Measurements from ENCODE around the gene STX16.

STX16 gene

DNA sequence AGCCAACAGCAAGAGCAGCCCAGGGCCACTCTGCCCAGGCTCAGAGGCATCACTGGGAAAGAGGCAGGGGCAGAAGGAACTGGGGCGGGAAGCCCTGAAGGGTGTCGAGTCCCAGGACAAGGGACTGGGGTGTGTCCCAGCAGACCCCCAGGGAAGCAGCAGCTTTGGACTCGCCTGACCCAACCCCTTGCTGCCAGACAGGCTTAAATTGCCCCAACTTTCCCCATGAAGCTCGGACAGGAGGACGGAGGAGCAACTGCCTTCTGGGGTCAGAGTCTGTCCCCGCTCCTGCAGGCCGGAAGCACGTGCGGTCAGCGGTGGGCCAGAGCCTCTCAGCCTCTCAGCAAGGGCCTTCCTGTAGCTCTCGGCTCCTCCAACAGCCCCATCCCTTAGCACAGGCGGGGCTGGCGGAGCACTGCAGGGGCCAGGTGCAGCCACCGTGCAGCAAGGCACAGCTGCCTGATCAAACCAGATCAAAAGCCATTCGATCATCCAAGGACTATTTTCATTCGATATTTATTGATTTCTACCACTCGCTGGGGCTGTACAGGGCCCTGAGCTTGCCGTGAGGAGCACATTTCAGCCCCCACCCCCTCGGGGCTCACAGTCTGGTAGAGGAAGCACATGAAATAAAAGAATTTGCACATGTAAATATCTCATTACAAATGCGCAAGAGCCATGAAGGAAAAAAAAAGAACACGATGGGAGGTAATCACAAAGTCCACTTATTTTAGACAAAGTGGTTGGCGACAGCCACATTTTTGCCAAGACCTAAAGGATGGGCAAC is 31.8 kb upstream of the STX16 start:
- peak; percentile 75 for DNase-seq (ENCODE audit: low read depth)
- TF ChIP-seq, protein P1, sequence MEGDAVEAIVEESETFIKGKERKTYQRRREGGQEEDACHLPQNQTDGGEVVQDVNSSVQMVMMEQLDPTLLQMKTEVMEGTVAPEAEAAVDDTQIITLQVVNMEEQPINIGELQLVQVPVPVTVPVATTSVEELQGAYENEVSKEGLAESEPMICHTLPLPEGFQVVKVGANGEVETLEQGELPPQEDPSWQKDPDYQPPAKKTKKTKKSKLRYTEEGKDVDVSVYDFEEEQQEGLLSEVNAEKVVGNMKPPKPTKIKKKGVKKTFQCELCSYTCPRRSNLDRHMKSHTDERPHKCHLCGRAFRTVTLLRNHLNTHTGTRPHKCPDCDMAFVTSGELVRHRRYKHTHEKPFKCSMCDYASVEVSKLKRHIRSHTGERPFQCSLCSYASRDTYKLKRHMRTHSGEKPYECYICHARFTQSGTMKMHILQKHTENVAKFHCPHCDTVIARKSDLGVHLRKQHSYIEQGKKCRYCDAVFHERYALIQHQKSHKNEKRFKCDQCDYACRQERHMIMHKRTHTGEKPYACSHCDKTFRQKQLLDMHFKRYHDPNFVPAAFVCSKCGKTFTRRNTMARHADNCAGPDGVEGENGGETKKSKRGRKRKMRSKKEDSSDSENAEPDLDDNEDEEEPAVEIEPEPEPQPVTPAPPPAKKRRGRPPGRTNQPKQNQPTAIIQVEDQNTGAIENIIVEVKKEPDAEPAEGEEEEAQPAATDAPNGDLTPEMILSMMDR (conservative IDR thresholded peaks at IDR 0.05; ENCODE audit: low read depth, low read length) = no peak
- no peak overlapping the region for H3K4me3 ChIP-seq (ENCODE audit: low read depth, low read length)

DNA sequence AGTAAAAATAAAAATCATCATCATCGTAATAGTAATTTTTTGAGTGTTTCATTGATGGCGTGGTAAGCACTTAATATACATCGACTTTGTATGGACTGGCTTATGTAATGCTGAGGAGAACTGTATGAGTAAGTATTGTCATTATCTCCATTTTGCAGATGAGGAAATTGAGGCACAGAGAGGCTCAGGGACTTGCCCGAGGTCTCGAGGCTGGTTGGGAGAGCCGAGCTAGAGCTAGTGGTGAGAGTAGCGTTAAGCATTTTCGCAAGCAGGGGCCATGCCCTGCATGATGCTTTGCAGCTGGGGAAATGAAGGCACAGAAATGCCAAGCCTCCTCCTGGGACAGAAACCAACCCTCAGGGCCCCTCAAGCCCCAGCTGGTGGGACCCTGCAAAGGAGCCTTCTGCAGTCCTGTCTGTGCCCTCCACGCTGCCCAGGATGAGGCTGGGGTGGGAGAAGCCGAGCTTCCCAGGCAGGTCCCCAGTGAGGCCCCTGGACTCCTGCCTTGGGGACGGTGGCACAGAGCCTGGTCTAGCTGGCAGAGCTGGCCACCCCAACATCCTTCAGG is 31.1 kb upstream of the STX16 start:
- DNase-seq (ENCODE audit: low read depth) = no peak
- H3K4me3 ChIP-seq (ENCODE audit: low read depth, low read length) = no peak overlapping the region
- TF ChIP-seq, protein P1 (conservative IDR thresholded peaks at IDR 0.05; ENCODE audit: low read depth, low read length) = no peak

DNA sequence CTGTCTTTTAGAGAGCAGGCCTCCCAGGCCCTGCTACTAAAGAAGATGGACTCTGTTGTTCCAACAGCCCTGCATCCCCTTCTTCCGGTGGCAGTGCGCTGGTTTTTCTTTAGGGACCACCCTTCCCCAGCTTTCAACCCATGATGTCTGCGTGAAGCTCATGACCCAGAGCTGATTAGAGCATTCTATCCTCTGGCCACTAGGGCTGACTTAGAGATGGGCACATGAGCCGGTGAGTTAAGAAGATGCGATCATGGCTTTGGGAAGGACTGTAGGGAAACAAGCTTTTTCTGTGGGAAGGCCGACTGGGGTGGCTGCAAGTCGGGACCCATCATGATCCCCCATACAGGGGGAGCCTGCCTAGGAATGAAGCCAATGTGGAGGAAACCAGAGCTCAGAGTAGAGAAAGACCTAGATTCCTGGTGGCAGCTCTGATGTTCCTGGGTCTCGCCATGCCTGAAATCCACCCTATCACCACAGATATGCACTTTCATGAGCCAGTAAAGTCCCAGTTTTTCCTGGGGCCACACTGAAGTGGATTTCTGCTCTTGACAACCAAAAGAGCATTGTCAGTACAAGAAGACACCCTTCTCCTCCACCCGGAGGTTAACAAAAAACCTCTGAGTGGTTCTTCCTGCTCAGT is 29.1 kb upstream of the STX16 start:
- TF ChIP-seq, protein P1 (conservative IDR thresholded peaks at IDR 0.05; ENCODE audit: low read depth, low read length) = peak; percentile 42

DNA sequence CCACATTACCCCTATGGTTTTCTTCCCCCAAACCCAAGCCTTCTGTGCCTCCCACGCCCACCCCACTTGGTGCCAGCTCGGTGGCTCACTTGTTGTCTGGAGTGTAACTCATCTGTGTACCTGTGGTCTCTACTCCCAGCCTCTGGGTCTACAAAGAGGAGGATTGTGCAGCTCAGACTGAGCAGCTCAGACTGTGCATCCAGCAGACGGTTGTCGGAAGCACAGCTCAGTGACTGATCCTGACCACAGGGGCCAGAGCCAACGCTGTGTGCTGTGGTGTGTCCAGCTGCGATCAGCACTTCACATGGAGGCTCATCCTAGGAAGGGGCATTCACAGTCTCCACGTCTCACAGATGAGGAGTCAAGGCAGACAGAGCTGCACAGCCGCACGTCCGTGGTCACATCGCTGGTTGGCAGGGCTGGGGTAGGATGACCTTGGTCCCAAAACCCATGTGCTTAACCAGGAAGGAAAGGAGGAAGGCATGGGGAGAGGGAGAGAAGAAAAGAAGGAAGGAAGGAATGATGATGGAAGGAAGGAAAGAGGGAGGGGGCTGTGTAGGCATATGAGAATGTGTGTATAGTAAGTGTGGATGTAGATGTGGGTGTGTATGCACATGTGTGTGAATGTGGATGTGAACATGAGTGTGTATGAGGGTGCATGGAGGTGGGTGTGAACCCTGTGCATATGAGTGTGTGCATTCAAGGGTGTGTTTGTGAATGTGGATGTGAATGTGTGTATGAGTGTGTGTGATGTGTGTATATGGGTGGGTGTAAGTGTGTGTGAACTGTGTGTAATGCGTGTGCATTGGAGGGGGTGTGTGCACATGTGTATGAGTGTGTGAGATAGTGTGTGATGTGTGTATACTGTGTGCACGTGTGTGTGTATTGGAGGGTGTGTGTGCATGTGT is 28.2 kb upstream of the STX16 start:
- no peak overlapping the region for H3K4me3 ChIP-seq (ENCODE audit: low read depth, low read length)
- peak; percentile 32 for DNase-seq (ENCODE audit: low read depth)
- TF ChIP-seq, protein P1 (conservative IDR thresholded peaks at IDR 0.05; ENCODE audit: low read depth, low read length) = no peak

More for the DNA sequence above, 29.1 kb upstream of the STX16 start:
- DNase-seq (ENCODE audit: low read depth) = no peak
- no peak overlapping the region for H3K4me3 ChIP-seq (ENCODE audit: low read depth, low read length)

DNA sequence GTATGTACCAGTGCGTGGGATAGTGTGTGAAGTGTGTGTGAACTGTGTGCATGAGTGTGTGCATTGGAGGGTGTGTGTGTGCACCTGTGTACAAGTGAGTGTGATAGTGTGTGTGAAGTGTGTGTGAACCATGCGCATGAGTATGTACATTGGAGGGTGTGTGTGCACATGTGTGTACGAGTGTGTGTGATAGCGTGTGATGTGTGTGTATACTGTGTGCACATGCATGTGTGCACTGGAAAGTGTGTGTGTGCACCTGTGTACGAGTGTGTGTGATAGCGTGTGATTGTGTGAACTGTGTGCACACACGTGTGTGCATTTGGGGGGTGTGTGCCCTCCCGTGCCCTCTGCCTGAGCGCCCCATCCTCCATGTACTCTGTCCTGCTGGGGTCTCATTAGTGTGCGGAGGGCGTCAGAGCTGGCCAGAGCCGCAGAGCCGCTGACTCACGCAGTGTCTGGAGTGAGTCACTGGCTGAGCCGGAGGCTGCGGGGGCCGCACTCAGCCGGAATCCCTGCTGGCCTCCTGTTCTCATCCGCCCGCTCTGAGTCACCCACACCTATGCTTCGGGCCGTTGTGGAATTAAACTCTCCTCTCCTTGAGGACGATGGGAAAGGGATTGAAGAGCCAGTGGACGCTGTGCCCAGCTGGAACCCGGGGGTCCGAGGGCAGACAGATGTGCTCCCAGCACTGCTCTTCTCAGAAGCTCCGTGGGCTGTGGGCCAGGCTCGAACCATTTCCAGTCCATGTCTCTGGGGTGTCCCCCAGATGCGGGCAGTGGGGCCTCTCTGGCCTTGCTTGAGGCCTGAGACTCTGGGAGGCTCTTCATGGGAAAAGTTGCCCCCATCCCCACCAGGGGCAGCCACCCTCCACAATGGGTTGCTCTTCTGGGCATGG is 27.3 kb upstream of the STX16 start:
- TF ChIP-seq, protein P1 (conservative IDR thresholded peaks at IDR 0.05; ENCODE audit: low read depth, low read length) = no peak
- H3K4me3 ChIP-seq (ENCODE audit: low read depth, low read length) = no peak overlapping the region
- peak; percentile 97 for DNase-seq (ENCODE audit: low read depth)

DNA sequence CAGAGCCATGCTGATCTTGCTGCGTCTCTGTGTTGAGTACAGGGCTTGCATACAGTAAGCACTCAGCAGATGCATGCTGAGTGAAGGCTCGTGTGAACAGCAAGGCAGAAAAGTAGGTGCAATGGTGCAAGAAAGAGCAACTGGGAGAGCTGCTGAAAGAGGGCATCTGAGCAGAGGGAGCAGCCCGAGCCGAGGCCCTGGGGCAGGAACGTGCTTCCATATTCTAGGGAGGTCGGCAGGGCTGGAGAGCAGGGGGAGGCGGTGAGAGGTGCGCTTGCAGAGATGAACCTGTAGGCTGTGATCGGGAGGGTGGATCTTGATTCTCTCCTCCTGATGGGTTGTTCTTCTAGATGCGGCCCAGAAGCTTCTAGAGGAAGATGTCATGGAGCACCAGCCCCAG is 26.4 kb upstream of the STX16 start:
- H3K4me3 ChIP-seq (ENCODE audit: low read depth, low read length) = no peak overlapping the region
- TF ChIP-seq, protein P1 (conservative IDR thresholded peaks at IDR 0.05; ENCODE audit: low read depth, low read length) = no peak
- DNase-seq (ENCODE audit: low read depth) = no peak
